Measurements from ENCODE around the gene CHMP5. TPM values are rescaled to one million over a fixed set of nuclear protein-coding genes. Genes with fewer than 3 reads are reported as not detected.

CHMP5 gene
- polyA plus RNA-seq, 1 of the 3 experiments (the other 2 are of a cell fraction) = 88.3 TPM

DNA sequence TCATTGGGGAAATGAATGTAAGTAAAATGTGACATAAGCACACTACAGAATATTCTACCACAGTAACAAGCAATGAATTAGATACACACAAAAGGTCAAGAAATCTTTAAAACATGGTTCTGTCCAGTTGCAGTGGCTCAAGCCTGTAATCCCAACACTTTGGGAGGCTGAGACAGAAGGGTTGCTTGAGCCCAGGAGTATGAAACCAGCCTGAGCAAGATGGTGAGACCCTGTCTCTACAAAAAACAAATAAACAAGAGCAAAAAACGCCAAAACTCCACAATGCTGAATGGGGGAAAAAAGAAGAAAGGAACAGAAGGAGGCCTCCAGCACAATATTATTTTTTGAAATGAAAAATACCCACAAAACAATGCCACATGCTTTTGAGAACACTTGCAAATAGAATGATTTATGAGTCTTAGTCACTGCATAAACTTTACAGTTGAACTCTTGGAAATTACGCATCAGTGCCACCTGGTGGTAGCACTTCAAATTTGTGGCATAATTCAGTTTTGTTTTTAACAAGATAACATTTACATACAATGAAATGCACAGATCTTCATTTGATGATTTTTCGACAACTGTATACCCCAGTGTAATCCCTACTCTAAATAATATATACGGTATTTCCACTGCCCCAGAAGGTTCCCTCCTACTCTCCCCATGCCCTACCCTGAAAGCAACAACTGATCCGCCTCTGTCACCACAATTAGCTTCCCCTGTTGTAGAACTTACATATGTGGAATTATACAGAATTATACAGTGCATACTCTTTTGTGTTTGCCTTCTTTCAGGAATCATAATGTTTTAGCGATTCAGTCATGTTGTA is 39.3 kb upstream of the CHMP5 start (continued):
- TF ChIP-seq EP300 (IDR thresholded peaks at IDR 0.05; ENCODE audit: borderline replicate concordance in 1 of 2, low read depth in 1 of 2, low read length in 1 of 2) (no peak), YY1 (IDR thresholded peaks at IDR 0.05; ENCODE audit: low read depth) (no peak), TAF1 (IDR thresholded peaks at IDR 0.05; ENCODE audit: borderline replicate concordance, low read depth, low read length) (no peak), TCF12 (IDR thresholded peaks at IDR 0.05) (peak; percentile 55; the same call in 1 of the 2 replicates), RFX5 (IDR thresholded peaks at IDR 0.05; ENCODE audit: low read length) (no peak), NRF1 (IDR thresholded peaks at IDR 0.05; ENCODE audit: low read depth, low read length) (no peak), FOSL2 (IDR thresholded peaks at IDR 0.05; ENCODE audit: borderline replicate concordance, low read depth) (peak; percentile 63; the same call in 1 of the 2 replicates), RAD21 (IDR thresholded peaks at IDR 0.05; ENCODE audit: low read length) (peak; percentile 85), GATA2 (CRISPR knock-in tag; IDR thresholded peaks at IDR 0.05) (no peak), JUND (IDR thresholded peaks at IDR 0.05) (peak; percentile 57), RXRA (IDR thresholded peaks at IDR 0.05; ENCODE audit: borderline replicate concordance, low read depth) (no peak; the same call in 1 of the 2 replicates), MEF2A (IDR thresholded peaks at IDR 0.05; ENCODE audit: borderline replicate concordance, low read depth) (no peak), SMC3 (IDR thresholded peaks at IDR 0.05; ENCODE audit: low read depth, low read length) (peak; percentile 89), SIN3A (IDR thresholded peaks at IDR 0.05; ENCODE audit: borderline replicate concordance, low read depth, low read length) (no peak)
- TF ChIP-seq, protein P1, sequence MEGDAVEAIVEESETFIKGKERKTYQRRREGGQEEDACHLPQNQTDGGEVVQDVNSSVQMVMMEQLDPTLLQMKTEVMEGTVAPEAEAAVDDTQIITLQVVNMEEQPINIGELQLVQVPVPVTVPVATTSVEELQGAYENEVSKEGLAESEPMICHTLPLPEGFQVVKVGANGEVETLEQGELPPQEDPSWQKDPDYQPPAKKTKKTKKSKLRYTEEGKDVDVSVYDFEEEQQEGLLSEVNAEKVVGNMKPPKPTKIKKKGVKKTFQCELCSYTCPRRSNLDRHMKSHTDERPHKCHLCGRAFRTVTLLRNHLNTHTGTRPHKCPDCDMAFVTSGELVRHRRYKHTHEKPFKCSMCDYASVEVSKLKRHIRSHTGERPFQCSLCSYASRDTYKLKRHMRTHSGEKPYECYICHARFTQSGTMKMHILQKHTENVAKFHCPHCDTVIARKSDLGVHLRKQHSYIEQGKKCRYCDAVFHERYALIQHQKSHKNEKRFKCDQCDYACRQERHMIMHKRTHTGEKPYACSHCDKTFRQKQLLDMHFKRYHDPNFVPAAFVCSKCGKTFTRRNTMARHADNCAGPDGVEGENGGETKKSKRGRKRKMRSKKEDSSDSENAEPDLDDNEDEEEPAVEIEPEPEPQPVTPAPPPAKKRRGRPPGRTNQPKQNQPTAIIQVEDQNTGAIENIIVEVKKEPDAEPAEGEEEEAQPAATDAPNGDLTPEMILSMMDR (IDR thresholded peaks at IDR 0.05) = peak; percentile 80
- TF ChIP-seq, protein P2, sequence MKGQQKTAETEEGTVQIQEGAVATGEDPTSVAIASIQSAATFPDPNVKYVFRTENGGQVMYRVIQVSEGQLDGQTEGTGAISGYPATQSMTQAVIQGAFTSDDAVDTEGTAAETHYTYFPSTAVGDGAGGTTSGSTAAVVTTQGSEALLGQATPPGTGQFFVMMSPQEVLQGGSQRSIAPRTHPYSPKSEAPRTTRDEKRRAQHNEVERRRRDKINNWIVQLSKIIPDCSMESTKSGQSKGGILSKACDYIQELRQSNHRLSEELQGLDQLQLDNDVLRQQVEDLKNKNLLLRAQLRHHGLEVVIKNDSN (IDR thresholded peaks at IDR 0.05; ENCODE audit: borderline replicate concordance, low read depth) = no peak
- TF ChIP-seq, protein P3, sequence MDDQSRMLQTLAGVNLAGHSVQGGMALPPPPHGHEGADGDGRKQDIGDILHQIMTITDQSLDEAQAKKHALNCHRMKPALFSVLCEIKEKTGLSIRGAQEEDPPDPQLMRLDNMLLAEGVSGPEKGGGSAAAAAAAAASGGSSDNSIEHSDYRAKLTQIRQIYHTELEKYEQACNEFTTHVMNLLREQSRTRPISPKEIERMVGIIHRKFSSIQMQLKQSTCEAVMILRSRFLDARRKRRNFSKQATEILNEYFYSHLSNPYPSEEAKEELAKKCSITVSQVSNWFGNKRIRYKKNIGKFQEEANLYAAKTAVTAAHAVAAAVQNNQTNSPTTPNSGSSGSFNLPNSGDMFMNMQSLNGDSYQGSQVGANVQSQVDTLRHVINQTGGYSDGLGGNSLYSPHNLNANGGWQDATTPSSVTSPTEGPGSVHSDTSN (IDR thresholded peaks at IDR 0.05) = peak; percentile 93
- TF ChIP-seq, protein P4, sequence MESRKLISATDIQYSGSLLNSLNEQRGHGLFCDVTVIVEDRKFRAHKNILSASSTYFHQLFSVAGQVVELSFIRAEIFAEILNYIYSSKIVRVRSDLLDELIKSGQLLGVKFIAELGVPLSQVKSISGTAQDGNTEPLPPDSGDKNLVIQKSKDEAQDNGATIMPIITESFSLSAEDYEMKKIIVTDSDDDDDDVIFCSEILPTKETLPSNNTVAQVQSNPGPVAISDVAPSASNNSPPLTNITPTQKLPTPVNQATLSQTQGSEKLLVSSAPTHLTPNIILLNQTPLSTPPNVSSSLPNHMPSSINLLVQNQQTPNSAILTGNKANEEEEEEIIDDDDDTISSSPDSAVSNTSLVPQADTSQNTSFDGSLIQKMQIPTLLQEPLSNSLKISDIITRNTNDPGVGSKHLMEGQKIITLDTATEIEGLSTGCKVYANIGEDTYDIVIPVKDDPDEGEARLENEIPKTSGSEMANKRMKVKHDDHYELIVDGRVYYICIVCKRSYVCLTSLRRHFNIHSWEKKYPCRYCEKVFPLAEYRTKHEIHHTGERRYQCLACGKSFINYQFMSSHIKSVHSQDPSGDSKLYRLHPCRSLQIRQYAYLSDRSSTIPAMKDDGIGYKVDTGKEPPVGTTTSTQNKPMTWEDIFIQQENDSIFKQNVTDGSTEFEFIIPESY (IDR thresholded peaks at IDR 0.05; ENCODE audit: borderline replicate concordance, low read depth) = no peak
- TF ChIP-seq, protein P5, sequence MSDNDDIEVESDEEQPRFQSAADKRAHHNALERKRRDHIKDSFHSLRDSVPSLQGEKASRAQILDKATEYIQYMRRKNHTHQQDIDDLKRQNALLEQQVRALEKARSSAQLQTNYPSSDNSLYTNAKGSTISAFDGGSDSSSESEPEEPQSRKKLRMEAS (IDR thresholded peaks at IDR 0.05; ENCODE audit: low read depth) = peak; percentile 57; the same call in 1 of the 2 replicates

Measured in SK-N-SH (cell line).